ENCODE measurements around the gene HBD.

DNA sequence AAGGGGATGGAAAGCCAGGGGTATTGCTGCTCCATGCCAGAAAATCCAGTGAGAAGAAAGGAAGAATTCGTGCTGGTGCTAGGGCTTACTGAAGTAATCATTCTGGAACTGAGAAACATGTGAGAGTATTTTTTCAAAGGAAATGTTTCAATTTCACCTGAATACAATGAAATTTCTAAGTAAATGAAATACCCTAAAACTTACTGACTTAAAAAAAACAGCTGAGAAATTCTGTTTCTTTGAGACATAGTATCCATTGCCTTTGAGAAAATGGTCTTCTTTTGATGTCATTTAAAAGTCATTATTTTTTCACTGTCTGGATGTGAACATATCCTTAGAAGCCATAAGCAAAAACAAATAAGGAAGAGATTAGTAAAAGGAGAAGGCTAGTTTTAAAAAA is 33.7 kb downstream of the HBD start, which contains the start of gene OR51V1:
- TF ChIP-seq, protein P1, sequence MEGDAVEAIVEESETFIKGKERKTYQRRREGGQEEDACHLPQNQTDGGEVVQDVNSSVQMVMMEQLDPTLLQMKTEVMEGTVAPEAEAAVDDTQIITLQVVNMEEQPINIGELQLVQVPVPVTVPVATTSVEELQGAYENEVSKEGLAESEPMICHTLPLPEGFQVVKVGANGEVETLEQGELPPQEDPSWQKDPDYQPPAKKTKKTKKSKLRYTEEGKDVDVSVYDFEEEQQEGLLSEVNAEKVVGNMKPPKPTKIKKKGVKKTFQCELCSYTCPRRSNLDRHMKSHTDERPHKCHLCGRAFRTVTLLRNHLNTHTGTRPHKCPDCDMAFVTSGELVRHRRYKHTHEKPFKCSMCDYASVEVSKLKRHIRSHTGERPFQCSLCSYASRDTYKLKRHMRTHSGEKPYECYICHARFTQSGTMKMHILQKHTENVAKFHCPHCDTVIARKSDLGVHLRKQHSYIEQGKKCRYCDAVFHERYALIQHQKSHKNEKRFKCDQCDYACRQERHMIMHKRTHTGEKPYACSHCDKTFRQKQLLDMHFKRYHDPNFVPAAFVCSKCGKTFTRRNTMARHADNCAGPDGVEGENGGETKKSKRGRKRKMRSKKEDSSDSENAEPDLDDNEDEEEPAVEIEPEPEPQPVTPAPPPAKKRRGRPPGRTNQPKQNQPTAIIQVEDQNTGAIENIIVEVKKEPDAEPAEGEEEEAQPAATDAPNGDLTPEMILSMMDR (IDR thresholded peaks at IDR 0.05; ENCODE audit: low read depth, low read length) = no peak
- no peak for TF ChIP-seq POLR2A (IDR thresholded peaks at IDR 0.05; ENCODE audit: extremely low read depth, insufficient read length)
- TF ChIP-seq, protein P2, sequence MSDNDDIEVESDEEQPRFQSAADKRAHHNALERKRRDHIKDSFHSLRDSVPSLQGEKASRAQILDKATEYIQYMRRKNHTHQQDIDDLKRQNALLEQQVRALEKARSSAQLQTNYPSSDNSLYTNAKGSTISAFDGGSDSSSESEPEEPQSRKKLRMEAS (IDR thresholded peaks at IDR 0.05; ENCODE audit: low read depth, low read length) = no peak
- TF ChIP-seq MYC (IDR thresholded peaks at IDR 0.05; ENCODE audit: low read depth, low read length) = no peak
